ENCODE data around the gene IKZF2. TPM values are rescaled to one million over a fixed set of nuclear protein-coding genes. Genes with fewer than 3 reads are reported as not detected.
"Not testable (repeated sequence)": the region's sequence is repeated elsewhere in the genome, so short reads cannot be mapped to it uniquely, and the experiment has no call there.

Gene IKZF2
- total RNA-seq, 1 experiment from 2014 or later, result 1.6 TPM

DNA sequence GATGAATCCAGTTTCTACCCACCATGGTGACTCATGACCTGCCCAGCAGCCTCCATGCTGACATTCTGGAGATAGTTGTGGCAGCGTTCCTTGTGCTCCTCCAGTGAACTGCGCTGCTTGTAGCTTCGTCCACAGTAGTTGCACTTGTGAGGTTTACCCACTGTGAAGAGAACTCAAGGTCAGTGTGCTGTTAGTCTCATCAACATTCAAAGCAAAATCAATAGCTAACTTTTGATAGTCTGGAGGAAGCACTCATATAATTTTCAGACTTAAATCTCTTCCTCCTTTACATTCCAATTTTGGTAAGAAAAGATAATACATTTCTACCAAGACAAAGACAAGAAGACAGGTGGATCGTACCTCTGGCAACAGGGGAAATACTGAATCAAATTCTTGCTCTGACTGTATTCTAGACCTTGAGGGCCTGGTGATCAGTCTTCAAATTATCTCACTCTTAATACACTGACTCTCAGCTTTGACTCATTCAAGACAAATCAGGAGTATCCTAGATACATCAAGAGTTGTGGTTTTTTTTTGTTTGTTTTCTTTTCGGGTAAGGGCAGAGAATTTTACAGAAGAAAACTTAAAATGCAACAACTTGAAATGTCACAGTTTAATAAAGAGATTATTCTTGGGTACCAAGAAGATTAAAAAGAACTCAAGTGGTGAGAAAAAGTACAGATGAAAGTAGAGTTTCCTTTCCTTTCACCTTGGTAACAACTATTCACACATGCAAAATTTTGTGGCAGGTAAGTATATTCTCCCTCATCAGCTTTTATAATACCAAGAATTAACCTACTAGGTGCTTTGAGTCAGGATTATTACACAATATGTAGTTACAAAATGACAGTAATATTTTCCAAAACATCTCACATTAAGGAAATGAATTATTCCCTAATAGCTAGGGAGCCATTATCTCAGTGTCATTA is 129.2 kb downstream of the IKZF2 start:
- H3K4me2 ChIP-seq (ENCODE audit: low read length), result no peak overlapping the region
- H3K79me2 ChIP-seq (ENCODE audit: insufficient read depth, low read length), result no peaks in the 10 kb centered on the region
- RAD21 ChIA-PET (ENCODE audit: low non-redundant PET in 1 of 2, low total read pairs in 2 of 2, uncharacterized antibody in 2 of 2, unreplicated experiment in 2 of 2), result no interaction called here
- DNase-seq (ENCODE audit: low read depth, low spot score) (no peak), ATAC-seq (no peak)
- no peaks in the 10 kb centered on the region for H4K20me1 ChIP-seq (ENCODE audit: insufficient read depth)
- CTCF ChIA-PET, result no interaction called here
- H3K27me3 ChIP-seq (ENCODE audit: insufficient read depth, low read length), result no peaks in the 10 kb centered on the region
- POLR2A ChIA-PET, result no interaction called here
- no peaks in the 10 kb centered on the region for H3K36me3 ChIP-seq (ENCODE audit: control insufficient read depth in 1 of 2, insufficient read depth in 2 of 2, low read length in 2 of 2)
- no peak overlapping the region for H3K27ac ChIP-seq (ENCODE audit: low read depth, low read length)
- no peaks in the 10 kb centered on the region for H3K4me1 ChIP-seq (ENCODE audit: control insufficient read depth in 1 of 2, insufficient read depth in 2 of 2, low read length in 2 of 2)
- intact Hi-C loops (cut with micrococcal nuclease), result loop anchor here (5.0 kb wide), 1 partner anchor 50 kb away; no protein-coding TSS in a partner anchor
- H3K9me2 ChIP-seq (ENCODE audit: insufficient read depth), result no peaks in the 10 kb centered on the region
- no peak overlapping the region for H3K9ac ChIP-seq (ENCODE audit: low read length)
- no peak for TF ChIP-seq POLR2AphosphoS5 (IDR thresholded peaks at IDR 0.05; ENCODE audit: low read depth, low read length)
- no peak for TF ChIP-seq EZH2phosphoT487 (IDR thresholded peaks at IDR 0.05; ENCODE audit: borderline replicate concordance)
- TF ChIP-seq ZNF274 (IDR thresholded peaks at IDR 0.05; ENCODE audit: low read depth, low read length), result no peak
- TF ChIP-seq, protein P1, sequence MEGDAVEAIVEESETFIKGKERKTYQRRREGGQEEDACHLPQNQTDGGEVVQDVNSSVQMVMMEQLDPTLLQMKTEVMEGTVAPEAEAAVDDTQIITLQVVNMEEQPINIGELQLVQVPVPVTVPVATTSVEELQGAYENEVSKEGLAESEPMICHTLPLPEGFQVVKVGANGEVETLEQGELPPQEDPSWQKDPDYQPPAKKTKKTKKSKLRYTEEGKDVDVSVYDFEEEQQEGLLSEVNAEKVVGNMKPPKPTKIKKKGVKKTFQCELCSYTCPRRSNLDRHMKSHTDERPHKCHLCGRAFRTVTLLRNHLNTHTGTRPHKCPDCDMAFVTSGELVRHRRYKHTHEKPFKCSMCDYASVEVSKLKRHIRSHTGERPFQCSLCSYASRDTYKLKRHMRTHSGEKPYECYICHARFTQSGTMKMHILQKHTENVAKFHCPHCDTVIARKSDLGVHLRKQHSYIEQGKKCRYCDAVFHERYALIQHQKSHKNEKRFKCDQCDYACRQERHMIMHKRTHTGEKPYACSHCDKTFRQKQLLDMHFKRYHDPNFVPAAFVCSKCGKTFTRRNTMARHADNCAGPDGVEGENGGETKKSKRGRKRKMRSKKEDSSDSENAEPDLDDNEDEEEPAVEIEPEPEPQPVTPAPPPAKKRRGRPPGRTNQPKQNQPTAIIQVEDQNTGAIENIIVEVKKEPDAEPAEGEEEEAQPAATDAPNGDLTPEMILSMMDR (IDR thresholded peaks at IDR 0.05 in 2 of 3, conservative IDR thresholded peaks at IDR 0.05 in 1 of 3; ENCODE audit: borderline replicate concordance in 1 of 3, insufficient read depth in 1 of 3, low read depth in 2 of 3, low read length in 2 of 3), result no peak
- TF ChIP-seq RAD21 (IDR thresholded peaks at IDR 0.05; ENCODE audit: low read depth), result no peak
- TF ChIP-seq FOSL1 (IDR thresholded peaks at IDR 0.05; ENCODE audit: low read depth), result no peak
- no peak for TF ChIP-seq CEBPB (IDR thresholded peaks at IDR 0.05; ENCODE audit: low read depth)
- TF ChIP-seq SIN3A (IDR thresholded peaks at IDR 0.05; ENCODE audit: low read depth), result no peak
- no peak for TF ChIP-seq EGR1 (IDR thresholded peaks at IDR 0.05; ENCODE audit: low read depth)
- no peak for TF ChIP-seq CBX3 (IDR thresholded peaks at IDR 0.05; ENCODE audit: low read depth)
- TF ChIP-seq ATF3 (IDR thresholded peaks at IDR 0.05), result no peak
- no peak for TF ChIP-seq ZFX (IDR thresholded peaks at IDR 0.05)
- TF ChIP-seq SRF (IDR thresholded peaks at IDR 0.05; ENCODE audit: low read depth), result no peak
- TF ChIP-seq TCF7L2 (IDR thresholded peaks at IDR 0.05; ENCODE audit: borderline replicate concordance, extremely low read depth, insufficient read depth, insufficient read length), result no peak
- BruUV-seq (replicated peaks), result no TSS peak
- no peak overlapping the region for H2AFZ ChIP-seq (ENCODE audit: low read depth, low read length, poor library complexity, severe bottlenecking)
- no peaks in the 10 kb centered on the region for H3K9me3 ChIP-seq (ENCODE audit: control insufficient read depth in 1 of 2, insufficient read depth in 1 of 2, low read depth in 1 of 2, low read length in 2 of 2)
- H3K4me3 ChIP-seq (replicated peaks in 1 of 2; ENCODE audit: low read depth in 1 of 2, low read length in 2 of 2), result no peak overlapping the region

DNA sequence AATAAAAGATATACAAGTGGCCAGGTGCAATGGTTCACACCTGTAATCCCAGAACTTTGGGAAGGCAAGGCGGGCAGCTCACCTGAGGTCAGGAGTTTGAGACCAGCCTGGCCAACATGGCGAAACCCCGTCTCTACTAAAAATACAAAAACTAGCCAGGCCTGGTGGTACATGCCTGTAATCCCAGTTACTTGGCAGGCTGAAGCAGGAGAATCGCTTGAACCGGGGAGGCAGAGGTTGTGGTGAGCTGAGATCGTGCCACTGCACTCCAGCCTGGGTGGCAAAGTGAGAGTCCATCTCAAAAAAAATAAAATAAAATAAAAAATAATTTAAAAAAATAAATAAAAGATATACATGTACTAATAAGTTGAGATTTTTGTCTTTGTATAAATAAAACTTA is 130.5 kb downstream of the IKZF2 start:
- H3K36me3 ChIP-seq (ENCODE audit: control insufficient read depth in 1 of 2, insufficient read depth in 2 of 2, low read length in 2 of 2); BruUV-seq (replicated peaks); ATAC-seq; POLR2A ChIA-PET; H3K4me2 ChIP-seq (ENCODE audit: low read length); H3K79me2 ChIP-seq (ENCODE audit: insufficient read depth, low read length); H3K4me3 ChIP-seq (replicated peaks in 1 of 2; ENCODE audit: low read depth in 1 of 2, low read length in 2 of 2); H3K27me3 ChIP-seq (ENCODE audit: insufficient read depth, low read length); RAD21 ChIA-PET (ENCODE audit: low non-redundant PET in 1 of 2, low total read pairs in 2 of 2, uncharacterized antibody in 2 of 2, unreplicated experiment in 2 of 2); H3K9me3 ChIP-seq (ENCODE audit: control insufficient read depth in 1 of 2, insufficient read depth in 1 of 2, low read depth in 1 of 2, low read length in 2 of 2); H2AFZ ChIP-seq (ENCODE audit: low read depth, low read length, poor library complexity, severe bottlenecking); H4K20me1 ChIP-seq (ENCODE audit: insufficient read depth); DNase-seq (ENCODE audit: low read depth, low spot score); H3K9ac ChIP-seq (ENCODE audit: low read length); CTCF ChIA-PET; H3K9me2 ChIP-seq (ENCODE audit: insufficient read depth); H3K4me1 ChIP-seq (ENCODE audit: control insufficient read depth in 1 of 2, insufficient read depth in 2 of 2, low read length in 2 of 2); H3K27ac ChIP-seq (ENCODE audit: low read depth, low read length): not testable (repeated sequence)
- intact Hi-C loops (cut with micrococcal nuclease), result loop anchor here (5.0 kb wide), 1 partner anchor 49 kb away; no protein-coding TSS in a partner anchor
